GM23338 (cell line): Measurements from ENCODE around the gene IPPK. TPM values are rescaled to one million over a fixed set of nuclear protein-coding genes. Genes with fewer than 3 reads are reported as not detected.

Experiments used
- ATAC-seq: fragments of 200-7000 bp; cut with Tn5 transposase; 3 replicates; pipeline ENCODE4 v1.9.1; 2020
- DNase-seq: peaks from one replicate; pipeline ENCODE4 v3.0.0-alpha.2; 2015; ENCODE audit warnings: low spot score
- H2AFZ ChIP-seq: fragments of 200-600 bp; sonication (generic); 2 replicates; pipeline ENCODE4 v1.8.0; 2016; ENCODE audit warnings: antibody characterized with exemption, mild to moderate bottlenecking, moderate library complexity
- H3F3A ChIP-seq: fragments of 200-600 bp; sonication (generic); replicated peaks from 2 replicates; pipeline ENCODE4 v1.8.0; 2017; ENCODE audit warnings: antibody characterized with exemption, mixed run types, low read depth
- H3K27ac ChIP-seq: fragments of 200-600 bp; sonication (generic); 2 replicates; pipeline ENCODE4 v1.6.1; 2016; ENCODE audit warnings: low read depth
- H3K27me3 ChIP-seq: fragments of 200-600 bp; sonication (generic); 2 replicates; pipeline ENCODE4 v1.8.0; 2016; ENCODE audit warnings: mild to moderate bottlenecking, mixed run types, moderate library complexity; ENCODE audit not compliant: insufficient read depth
- H3K36me3 ChIP-seq: fragments of 200-600 bp; sonication (generic); 2 replicates; pipeline ENCODE4 v1.8.0; 2016; ENCODE audit warnings: mild to moderate bottlenecking; ENCODE audit not compliant: insufficient read depth
- H3K4me1 ChIP-seq: fragments of 200-600 bp; sonication (generic); 2 replicates; pipeline ENCODE4 v1.8.0; 2016; ENCODE audit warnings: mild to moderate bottlenecking, moderate library complexity; ENCODE audit not compliant: insufficient read depth
- H3K4me2 ChIP-seq: fragments of 200-600 bp; sonication (generic); 2 replicates; pipeline ENCODE4 v1.7.1; 2017; ENCODE audit warnings: mixed run types
- H3K4me3 ChIP-seq: fragments of 200-600 bp; sonication (generic); 2 replicates; pipeline ENCODE4 v1.6.1; 2016; ENCODE audit warnings: mixed run types
- H3K79me2 ChIP-seq: fragments of 200-600 bp; sonication (generic); replicated peaks from 2 replicates; pipeline ENCODE4 v1.8.0; 2017; ENCODE audit warnings: mild to moderate bottlenecking; ENCODE audit not compliant: insufficient read depth
- H3K9me2 ChIP-seq: fragments of 200-600 bp; sonication (generic); 2 replicates; pipeline ENCODE4 v1.8.0; 2017; ENCODE audit not compliant: insufficient read depth
- H4K20me1 ChIP-seq: fragments of 200-600 bp; sonication (generic); replicated peaks from 2 replicates; pipeline ENCODE4 v1.8.0; 2017; ENCODE audit warnings: mild to moderate bottlenecking; ENCODE audit not compliant: insufficient read depth
- H3K27ac Mint-ChIP-seq: 2 replicates; pipeline ENCODE4 v1.8.0; 2020; ENCODE audit warnings: inconsistent platforms, mild to moderate bottlenecking, moderate library complexity, mixed read lengths
- H3K27me3 Mint-ChIP-seq: 3 replicates; pipeline ENCODE4 v1.8.0; 2022; ENCODE audit warnings: low read depth, mild to moderate bottlenecking, moderate library complexity, mixed read lengths, inconsistent platforms; ENCODE audit not compliant: insufficient read depth, poor library complexity
- H3K36me3 Mint-ChIP-seq: 3 replicates; pipeline ENCODE4 v1.8.0; 2021; ENCODE audit warnings: low read depth, mild to moderate bottlenecking, inconsistent platforms, moderate library complexity, mixed read lengths
- H3K4me1 Mint-ChIP-seq: 3 replicates; pipeline ENCODE4 v1.8.0; 2020; ENCODE audit warnings: mild to moderate bottlenecking, inconsistent platforms, mixed read lengths
- H3K4me3 Mint-ChIP-seq: 3 replicates; pipeline ENCODE4 v1.8.0; 2021; ENCODE audit warnings: moderate library complexity, mild to moderate bottlenecking, inconsistent platforms, mixed read lengths
- H3K9me3 Mint-ChIP-seq: 3 replicates; pipeline ENCODE4 v1.8.0; 2020; ENCODE audit warnings: moderate library complexity, mild to moderate bottlenecking, inconsistent platforms, mixed read lengths
- CTCF ChIP-seq, 2 experiments: fragments of 200-600 bp in 1 of 2; sonication (generic) in 1 of 2; conservative IDR thresholded peaks; 2 replicates each; pipeline versions ENCODE4 v1.5.1 to v1.6.1; 2016 to 2017; ENCODE audit warnings: antibody characterized with exemption in 2 of 2, low read depth in 2 of 2, mild to moderate bottlenecking in 2 of 2, moderate library complexity in 1 of 2
- EZH2 ChIP-seq: fragments of 200-600 bp; sonication (generic); IDR thresholded peaks from one replicate; pipeline ENCODE4 v1.8.0; 2017; ENCODE audit warnings: antibody characterized with exemption, mild to moderate bottlenecking, low read depth; ENCODE audit not compliant: unreplicated experiment
- NANOG ChIP-seq: IDR thresholded peaks from 2 replicates; pipeline ENCODE4 v1.6.1; 2016; ENCODE audit warnings: antibody characterized with exemption, borderline replicate concordance
- POLR2AphosphoS5 ChIP-seq: IDR thresholded peaks from 2 replicates; pipeline ENCODE4 v1.6.1; 2016; ENCODE audit warnings: antibody characterized with exemption, low read depth
- REST ChIP-seq: IDR thresholded peaks from one replicate; pipeline ENCODE4 v1.6.1; 2018; ENCODE audit warnings: antibody characterized with exemption; ENCODE audit not compliant: unreplicated experiment
- STAT1 ChIP-seq: IDR thresholded peaks from one replicate; pipeline ENCODE4 v1.6.1; 2016; ENCODE audit warnings: antibody characterized with exemption; ENCODE audit not compliant: unreplicated experiment
- ZNF462 ChIP-seq: fragments of 250-450 bp; sonication (Bioruptor Pico); IDR thresholded peaks from 2 replicates; pipeline ENCODE4 v1.5.0; 2020; ENCODE audit warnings: mild to moderate bottlenecking, moderate library complexity
- polyA plus RNA-seq: library from polyadenylated mRNA; unstranded; fragments of >200 nt; fragmentation: Nextera tagmentation; extraction: Ambion mirVana; gene quantifications from 2 replicates; pipeline ENCODE4 v1.2.1, GENCODE V29; 2016
- total RNA-seq: library from RNA; depleted of rRNA; stranded (reverse); fragments of >200 nt; shearing (Covaris generic); gene quantifications from 2 replicates; pipeline ENCODE4 v1.2.3, GENCODE V29; 2014

IPPK gene
- total and polyA plus RNA-seq, 2 experiments from 2014 or later = 6.5 to 17.5 TPM

DNA sequence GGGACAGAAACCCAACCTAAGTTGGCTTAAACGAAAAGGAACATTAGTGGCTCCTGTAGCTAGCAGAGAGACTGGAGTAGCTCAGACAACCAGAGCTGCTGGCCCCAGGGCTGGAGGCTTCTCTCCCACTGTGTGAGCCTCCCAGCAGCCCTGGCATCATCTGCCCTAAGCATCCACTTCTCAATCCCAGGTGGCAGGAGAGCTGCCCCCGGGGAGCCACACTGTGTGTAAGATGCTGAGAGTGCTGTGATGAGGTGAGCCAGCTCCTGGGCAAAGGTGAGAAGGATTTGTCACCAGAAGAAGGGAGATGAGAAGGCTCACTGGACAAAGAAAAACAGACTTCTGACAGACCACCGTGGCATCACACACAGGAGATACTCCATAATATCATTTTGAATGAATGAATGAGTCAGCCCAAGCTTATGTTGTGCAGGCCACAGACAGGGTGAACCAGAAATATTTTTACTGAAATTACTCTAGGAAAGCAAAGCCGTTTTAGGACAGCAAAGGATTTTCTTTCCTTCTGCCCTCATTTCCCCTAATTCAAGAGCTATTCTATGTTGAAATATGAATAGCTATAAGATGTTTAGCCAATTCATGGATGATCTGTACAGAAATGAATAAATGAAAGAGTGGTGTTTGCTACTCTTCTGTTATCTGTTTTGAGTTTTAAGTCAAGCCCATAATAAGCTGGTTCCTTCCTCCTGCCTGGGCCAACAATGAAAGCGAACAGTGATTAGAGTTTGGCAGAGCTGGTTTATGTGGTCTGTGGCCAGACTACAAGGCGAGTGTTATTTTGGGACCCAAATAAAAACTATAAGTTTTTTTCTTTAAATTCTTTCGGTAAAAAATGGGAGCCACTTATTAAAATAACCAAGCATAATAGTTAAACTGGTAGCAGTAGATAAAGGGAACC, 76.7 kb downstream of the IPPK start (continued):
- TF ChIP-seq CTCF (conservative IDR thresholded peaks at IDR 0.05; ENCODE audit: low read depth in 2 of 2) = no peak
- no peak for TF ChIP-seq REST
- TF ChIP-seq POLR2AphosphoS5 = no peak
- no peak for TF ChIP-seq EZH2

- Histone ChIP-seq H3F3A (no peaks in the 10 kb centered on the region), H3K79me2 (no peaks in the 10 kb centered on the region), H3K9me2 (no peaks in the 10 kb centered on the region), H3K36me3 (no peaks in the 10 kb centered on the region), H2AFZ (no peak overlapping the region), H3K4me1 (peaks cover 7% of the 10 kb centered on the region; the same call in 1 of the 2 replicates), H3K4me3 (no peak overlapping the region), H4K20me1 (no peaks in the 10 kb centered on the region), H3K4me2 (no peak overlapping the region), H3K27ac (no peak overlapping the region), H3K27me3 (no peaks in the 10 kb centered on the region)
- DNase-seq (no peak), ATAC-seq (no peak)
- no peak overlapping the region for H3K27ac Mint-ChIP-seq
- no peak overlapping the region for H3K4me3 Mint-ChIP-seq
- no peaks in the 10 kb centered on the region for H3K9me3 Mint-ChIP-seq
- H3K36me3 Mint-ChIP-seq = no peaks in the 10 kb centered on the region
- H3K4me1 Mint-ChIP-seq = peaks cover 8% of the 10 kb centered on the region
- H3K27me3 Mint-ChIP-seq = peaks cover 2% of the 10 kb centered on the region
- TF ChIP-seq NANOG = no peak
- no peak for TF ChIP-seq REST
- TF ChIP-seq POLR2AphosphoS5 = no peak
- no peak for TF ChIP-seq ZNF462 (CRISPR knock-in tag)
- no peak for TF ChIP-seq STAT1
These were observed 77.4 kb downstream of the IPPK start for GRCh38 chr9:92592537-92592936.
